ENCODE data around the gene TRIM41. TPM values are rescaled to one million over a fixed set of nuclear protein-coding genes. Genes with fewer than 3 reads are reported as not detected.

Gene TRIM41
- total and polyA plus RNA-seq, 2 of the 13 experiments (the other 11 are each of a cell fraction or from before 2014, with no cell fraction given), result 10.2 to 16.7 TPM

DNA sequence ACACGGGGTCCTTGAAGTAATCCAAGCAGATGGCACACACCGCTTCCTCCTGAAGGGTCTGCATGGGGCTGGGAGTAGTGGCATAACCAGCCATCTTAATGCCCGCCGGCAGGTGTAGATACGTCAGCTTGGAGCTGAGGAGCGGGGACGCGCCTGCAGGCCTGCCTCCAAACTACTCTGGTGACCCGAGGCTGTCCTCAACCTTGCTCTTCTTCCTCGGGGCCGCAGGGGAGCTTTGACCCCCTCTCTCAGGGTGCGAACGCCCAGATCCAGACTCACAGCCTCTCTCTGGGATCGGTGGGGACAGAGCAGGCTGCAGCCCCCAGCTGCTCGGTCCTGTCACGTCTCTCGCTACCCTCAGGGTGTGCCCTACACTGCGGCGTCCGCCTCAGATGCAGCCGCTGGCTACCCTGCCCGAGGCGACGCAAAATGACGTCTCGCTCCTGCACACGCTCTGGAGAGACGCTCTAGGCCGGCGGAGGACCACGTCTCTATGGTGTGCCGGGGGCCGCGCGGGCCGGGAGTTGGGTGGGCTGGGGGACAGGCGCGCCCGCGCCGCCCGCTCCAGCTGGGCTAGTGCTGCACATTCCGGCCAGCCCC, 37.7 kb downstream of the TRIM41 start, which contains the start of gene TRIM52 (continued):
- TF ChIP-seq, protein P1, sequence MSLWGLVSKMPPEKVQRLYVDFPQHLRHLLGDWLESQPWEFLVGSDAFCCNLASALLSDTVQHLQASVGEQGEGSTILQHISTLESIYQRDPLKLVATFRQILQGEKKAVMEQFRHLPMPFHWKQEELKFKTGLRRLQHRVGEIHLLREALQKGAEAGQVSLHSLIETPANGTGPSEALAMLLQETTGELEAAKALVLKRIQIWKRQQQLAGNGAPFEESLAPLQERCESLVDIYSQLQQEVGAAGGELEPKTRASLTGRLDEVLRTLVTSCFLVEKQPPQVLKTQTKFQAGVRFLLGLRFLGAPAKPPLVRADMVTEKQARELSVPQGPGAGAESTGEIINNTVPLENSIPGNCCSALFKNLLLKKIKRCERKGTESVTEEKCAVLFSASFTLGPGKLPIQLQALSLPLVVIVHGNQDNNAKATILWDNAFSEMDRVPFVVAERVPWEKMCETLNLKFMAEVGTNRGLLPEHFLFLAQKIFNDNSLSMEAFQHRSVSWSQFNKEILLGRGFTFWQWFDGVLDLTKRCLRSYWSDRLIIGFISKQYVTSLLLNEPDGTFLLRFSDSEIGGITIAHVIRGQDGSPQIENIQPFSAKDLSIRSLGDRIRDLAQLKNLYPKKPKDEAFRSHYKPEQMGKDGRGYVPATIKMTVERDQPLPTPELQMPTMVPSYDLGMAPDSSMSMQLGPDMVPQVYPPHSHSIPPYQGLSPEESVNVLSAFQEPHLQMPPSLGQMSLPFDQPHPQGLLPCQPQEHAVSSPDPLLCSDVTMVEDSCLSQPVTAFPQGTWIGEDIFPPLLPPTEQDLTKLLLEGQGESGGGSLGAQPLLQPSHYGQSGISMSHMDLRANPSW (CRISPR knock-in tag; IDR thresholded peaks at IDR 0.05; ENCODE audit: borderline replicate concordance), result peak; percentile 50; the same call in 1 of the 2 replicates
- TF ChIP-seq NPAS2 (CRISPR knock-in tag; IDR thresholded peaks at IDR 0.05; ENCODE audit: borderline replicate concordance) (no peak), ZNF335 (CRISPR knock-in tag; IDR thresholded peaks at IDR 0.05) (peak; percentile 79; the same call in 1 of the 2 replicates), ZFP90 (CRISPR knock-in tag; IDR thresholded peaks at IDR 0.05; ENCODE audit: borderline replicate concordance) (no peak; the same call in 1 of the 2 replicates), POGZ (CRISPR knock-in tag; IDR thresholded peaks at IDR 0.05) (peak; percentile 67), RBM22 (optimal IDR thresholded peaks at IDR 0.05; ENCODE audit: low read length) (no peak), XBP1 (CRISPR knock-in tag; IDR thresholded peaks at IDR 0.05) (no peak), ZC3H4 (CRISPR knock-in tag; IDR thresholded peaks at IDR 0.05; ENCODE audit: borderline replicate concordance) (no peak), ZNF670 (CRISPR knock-in tag; IDR thresholded peaks at IDR 0.05; ENCODE audit: borderline replicate concordance) (peak; percentile 30; the same call in 1 of the 2 replicates), EHMT2 (IDR thresholded peaks at IDR 0.05; ENCODE audit: borderline replicate concordance, low read depth, low read length) (no peak), KLF9 (CRISPR knock-in tag; IDR thresholded peaks at IDR 0.05; ENCODE audit: low read depth) (no peak), JUN (CRISPR knock-in tag; IDR thresholded peaks at IDR 0.05) (no peak), BRCA1 (CRISPR knock-in tag; IDR thresholded peaks at IDR 0.05) (no peak), SOX5 (CRISPR knock-in tag; IDR thresholded peaks at IDR 0.05; ENCODE audit: borderline replicate concordance) (peak; percentile 57; the same call in 1 of the 2 replicates), KLF11 (CRISPR knock-in tag; IDR thresholded peaks at IDR 0.05) (peak; percentile 85; the same call in 1 of the 2 replicates)
- TF ChIP-seq, protein P2, sequence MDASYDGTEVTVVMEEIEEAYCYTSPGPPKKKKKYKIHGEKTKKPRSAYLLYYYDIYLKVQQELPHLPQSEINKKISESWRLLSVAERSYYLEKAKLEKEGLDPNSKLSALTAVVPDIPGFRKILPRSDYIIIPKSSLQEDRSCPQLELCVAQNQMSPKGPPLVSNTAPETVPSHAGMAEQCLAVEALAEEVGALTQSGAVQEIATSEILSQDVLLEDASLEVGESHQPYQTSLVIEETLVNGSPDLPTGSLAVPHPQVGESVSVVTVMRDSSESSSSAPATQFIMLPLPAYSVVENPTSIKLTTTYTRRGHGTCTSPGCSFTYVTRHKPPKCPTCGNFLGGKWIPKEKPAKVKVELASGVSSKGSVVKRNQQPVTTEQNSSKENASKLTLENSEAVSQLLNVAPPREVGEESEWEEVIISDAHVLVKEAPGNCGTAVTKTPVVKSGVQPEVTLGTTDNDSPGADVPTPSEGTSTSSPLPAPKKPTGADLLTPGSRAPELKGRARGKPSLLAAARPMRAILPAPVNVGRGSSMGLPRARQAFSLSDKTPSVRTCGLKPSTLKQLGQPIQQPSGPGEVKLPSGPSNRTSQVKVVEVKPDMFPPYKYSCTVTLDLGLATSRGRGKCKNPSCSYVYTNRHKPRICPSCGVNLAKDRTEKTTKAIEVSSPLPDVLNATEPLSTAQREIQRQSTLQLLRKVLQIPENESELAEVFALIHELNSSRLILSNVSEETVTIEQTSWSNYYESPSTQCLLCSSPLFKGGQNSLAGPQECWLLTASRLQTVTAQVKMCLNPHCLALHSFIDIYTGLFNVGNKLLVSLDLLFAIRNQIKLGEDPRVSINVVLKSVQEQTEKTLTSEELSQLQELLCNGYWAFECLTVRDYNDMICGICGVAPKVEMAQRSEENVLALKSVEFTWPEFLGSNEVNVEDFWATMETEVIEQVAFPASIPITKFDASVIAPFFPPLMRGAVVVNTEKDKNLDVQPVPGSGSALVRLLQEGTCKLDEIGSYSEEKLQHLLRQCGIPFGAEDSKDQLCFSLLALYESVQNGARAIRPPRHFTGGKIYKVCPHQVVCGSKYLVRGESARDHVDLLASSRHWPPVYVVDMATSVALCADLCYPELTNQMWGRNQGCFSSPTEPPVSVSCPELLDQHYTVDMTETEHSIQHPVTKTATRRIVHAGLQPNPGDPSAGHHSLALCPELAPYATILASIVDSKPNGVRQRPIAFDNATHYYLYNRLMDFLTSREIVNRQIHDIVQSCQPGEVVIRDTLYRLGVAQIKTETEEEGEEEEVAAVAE (CRISPR knock-in tag; IDR thresholded peaks at IDR 0.05; ENCODE audit: borderline replicate concordance), result no peak
- TF ChIP-seq, protein P3, sequence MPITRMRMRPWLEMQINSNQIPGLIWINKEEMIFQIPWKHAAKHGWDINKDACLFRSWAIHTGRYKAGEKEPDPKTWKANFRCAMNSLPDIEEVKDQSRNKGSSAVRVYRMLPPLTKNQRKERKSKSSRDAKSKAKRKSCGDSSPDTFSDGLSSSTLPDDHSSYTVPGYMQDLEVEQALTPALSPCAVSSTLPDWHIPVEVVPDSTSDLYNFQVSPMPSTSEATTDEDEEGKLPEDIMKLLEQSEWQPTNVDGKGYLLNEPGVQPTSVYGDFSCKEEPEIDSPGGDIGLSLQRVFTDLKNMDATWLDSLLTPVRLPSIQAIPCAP (CRISPR knock-in tag; IDR thresholded peaks at IDR 0.05; ENCODE audit: low read depth), result no peak
- TF ChIP-seq, protein P4, sequence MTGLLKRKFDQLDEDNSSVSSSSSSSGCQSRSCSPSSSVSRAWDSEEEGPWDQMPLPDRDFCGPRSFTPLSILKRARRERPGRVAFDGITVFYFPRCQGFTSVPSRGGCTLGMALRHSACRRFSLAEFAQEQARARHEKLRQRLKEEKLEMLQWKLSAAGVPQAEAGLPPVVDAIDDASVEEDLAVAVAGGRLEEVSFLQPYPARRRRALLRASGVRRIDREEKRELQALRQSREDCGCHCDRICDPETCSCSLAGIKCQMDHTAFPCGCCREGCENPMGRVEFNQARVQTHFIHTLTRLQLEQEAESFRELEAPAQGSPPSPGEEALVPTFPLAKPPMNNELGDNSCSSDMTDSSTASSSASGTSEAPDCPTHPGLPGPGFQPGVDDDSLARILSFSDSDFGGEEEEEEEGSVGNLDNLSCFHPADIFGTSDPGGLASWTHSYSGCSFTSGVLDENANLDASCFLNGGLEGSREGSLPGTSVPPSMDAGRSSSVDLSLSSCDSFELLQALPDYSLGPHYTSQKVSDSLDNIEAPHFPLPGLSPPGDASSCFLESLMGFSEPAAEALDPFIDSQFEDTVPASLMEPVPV (CRISPR knock-in tag; IDR thresholded peaks at IDR 0.05), result peak; percentile 63; the same call in 1 of the 2 replicates
- TF ChIP-seq, protein P5, sequence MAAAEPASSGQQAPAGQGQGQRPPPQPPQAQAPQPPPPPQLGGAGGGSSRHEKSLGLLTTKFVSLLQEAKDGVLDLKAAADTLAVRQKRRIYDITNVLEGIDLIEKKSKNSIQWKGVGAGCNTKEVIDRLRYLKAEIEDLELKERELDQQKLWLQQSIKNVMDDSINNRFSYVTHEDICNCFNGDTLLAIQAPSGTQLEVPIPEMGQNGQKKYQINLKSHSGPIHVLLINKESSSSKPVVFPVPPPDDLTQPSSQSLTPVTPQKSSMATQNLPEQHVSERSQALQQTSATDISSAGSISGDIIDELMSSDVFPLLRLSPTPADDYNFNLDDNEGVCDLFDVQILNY (CRISPR knock-in tag; conservative IDR thresholded peaks at IDR 0.05), result 0 out of 2 replicates have a peak, but pooled peaks have one; percentile 58
